Right ventricle myocardium superior (tissue), 1 donor: ENCODE data around the gene GNG7. TPM values are rescaled to one million over a fixed set of nuclear protein-coding genes. Genes with fewer than 3 reads are reported as not detected.
"Not testable (repeated sequence)": the region's sequence is repeated elsewhere in the genome, so short reads cannot be mapped to it uniquely, and the experiment has no call there.

ENCODE experiments used
- ATAC-seq: fragments of 200-7000 bp; cut with Tn5 transposase; one replicate; pipeline ENCODE4 v1.9.1; 2020; ENCODE audit warnings: mild to moderate bottlenecking; ENCODE audit not compliant: poor library complexity
- DNase-seq: peaks from one replicate; pipeline ENCODE4 v3.0.0-alpha.2; 2020
- intact Hi-C: fragments of 100-400 bp; cut with DNase I; formaldehyde crosslinking; loops from one replicate; pipeline ENCODE4 v1.11.2; 2022
- total RNA-seq: library from RNA; stranded (reverse); fragmentation: NEBNext Ultra II Directional; extraction: Animal tissue kit (Norgen Biotek cat#: 25700); gene quantifications from one replicate; pipeline ENCODE4 v1.2.1, GENCODE V29; 2021
- donor health status: DM: no; HTN: yes; CAD: no; lungs with severe emphysema.

GNG7 gene
- total RNA-seq, 1 donor from 2014 or later = 35.2 TPM

DNA sequence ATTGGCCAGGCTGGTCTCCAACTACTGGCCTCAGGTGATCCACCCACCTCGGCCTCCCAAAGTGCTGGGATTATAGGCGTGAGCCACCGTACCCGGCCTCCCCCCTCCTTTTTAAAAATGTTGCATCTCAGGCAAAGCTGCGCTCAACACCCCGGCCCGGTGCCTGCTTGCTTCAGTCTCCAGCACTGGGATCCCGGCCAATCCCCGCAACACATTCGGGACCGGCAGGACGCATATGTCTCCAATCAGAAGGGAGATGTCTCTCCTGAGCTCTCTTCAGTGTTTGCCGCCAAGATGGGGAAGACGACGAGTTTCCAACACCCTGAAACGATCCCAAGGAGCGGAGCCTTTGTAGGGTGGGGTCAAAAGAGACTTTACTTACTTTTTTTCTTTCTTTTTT lies 16.1 kb downstream of the GNG7 start:
- intact Hi-C loops = no loop called here
- ATAC-seq = peak; percentile 36
- no peak for DNase-seq

DNA sequence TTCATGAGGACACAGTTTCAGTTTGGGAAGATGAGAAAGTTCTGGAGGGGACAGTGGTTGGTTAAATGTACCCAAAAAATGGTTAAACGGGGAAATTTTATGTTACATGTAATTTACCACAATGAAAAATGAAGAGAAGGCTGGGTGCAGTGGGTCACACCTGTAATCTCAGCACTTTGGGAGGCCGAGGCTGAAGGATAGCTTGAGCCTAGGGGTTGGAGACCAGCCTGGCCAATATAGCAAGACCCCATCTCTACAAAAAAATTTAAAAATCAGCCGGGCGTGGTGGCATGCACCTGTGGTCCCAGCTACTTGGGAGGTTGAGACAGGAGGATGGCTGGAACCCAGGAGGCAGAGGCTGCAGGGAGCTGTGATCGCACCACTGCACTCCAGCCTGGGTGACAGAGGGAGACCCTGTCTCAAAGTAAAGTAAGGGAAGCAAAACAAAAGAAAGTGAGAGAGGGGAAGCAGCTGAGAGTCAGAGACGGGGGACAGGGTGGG lies 17.2 kb downstream of the GNG7 start:
- DNase-seq = no peak
- ATAC-seq = peak; percentile 8
- intact Hi-C loops = no loop called here

DNA sequence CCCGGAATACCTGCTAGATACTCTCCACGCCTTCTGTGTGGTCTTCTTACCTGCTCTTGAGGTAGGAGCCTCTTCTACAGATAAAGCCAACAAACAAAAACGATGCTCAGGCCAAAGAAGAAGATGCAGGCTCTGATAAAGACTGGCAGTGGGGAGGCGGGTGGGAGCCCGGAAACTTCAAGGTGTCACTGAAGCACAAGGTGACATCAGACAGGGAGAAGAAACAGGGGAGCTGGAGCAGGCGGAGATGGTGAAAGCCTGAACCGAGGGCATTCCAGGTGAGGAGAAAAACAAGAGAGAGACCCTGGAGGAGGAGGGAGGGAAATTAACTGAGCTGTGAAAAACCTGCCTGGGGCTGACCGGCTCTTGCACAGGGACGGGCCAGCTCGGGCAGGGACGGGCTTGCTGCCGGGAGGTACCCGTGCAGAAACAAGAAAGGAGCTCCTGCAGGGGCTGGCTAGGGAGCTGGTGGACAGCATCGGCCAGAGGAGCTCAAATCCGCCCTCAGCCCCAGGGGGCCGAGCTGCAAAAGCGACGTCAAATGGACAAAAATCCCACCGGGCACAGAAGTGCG lies 19.0 kb downstream of the GNG7 start:
- ATAC-seq = no peak
- no peak for DNase-seq
- intact Hi-C loops = no loop called here

DNA sequence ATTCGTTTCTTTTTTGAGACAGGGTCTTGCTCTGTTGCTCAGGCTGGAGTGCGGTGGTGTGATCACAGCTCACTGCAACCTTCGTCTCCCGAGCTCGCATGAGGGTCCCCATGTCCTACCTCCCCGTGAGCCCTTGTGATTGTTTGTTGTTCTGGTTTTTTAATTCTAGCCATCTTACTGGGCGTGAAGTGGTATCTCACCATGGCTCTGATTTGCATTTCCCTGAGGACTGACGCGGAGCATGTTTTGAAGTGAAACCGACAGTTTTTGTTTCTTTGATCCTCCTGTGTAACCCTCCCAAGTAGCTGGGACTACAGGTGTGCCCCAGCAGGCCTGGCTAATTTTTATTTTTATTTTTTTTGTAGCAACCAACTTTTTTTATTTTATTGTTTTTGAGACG lies 21.7 kb downstream of the GNG7 start:
- intact Hi-C loops = no loop called here
- DNase-seq (no peak), ATAC-seq (no peak)

DNA sequence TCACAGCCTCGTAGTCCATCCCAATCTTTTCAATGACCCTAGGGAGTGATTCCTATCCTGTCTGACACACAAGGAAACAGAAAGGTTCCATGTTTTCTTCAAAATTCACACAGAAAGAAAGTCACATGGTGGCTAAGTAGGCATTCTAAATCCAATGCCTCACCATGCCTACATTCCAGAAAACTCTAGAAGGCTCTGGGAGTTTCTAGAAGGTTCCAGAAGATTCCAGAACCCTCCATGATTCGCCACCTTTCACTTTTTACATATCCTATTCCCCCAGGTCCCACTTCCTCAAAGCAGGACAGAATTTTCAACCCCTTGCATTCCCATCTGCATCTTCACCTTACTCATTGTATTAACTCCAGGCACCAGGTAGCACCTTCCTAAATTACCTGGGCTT lies 23.1 kb downstream of the GNG7 start:
- no peak for ATAC-seq
- intact Hi-C loops = no loop called here

DNA sequence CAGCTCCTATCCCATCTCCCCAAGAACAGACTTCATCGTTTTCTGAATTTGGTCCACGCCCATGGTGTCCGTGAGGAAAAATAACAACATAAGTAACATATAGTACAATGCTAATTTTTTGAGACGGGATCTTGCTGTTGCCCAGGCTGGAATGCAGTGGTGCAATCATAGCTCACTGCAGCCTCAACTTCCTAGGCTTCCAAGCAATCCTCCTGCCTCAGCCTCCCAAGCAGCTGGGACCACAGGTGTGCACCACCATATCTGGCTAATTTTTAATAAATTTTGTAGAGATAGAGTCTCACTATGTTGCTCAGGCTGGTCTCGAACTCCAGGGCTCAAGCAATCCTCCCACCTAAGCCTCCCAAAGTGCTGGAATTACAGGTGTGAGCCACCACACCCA lies 23.5 kb downstream of the GNG7 start:
- DNase-seq, ATAC-seq, intact Hi-C loops: not testable (repeated sequence)

More for the DNA sequence above, 23.1 kb downstream of the GNG7 start:
- no peak for DNase-seq

- DNase-seq (no peak), ATAC-seq (no peak)
- intact Hi-C loops = no loop called here
Observed at GRCh38 chr19:2678044-2678671, 24.3 kb downstream of the GNG7 start.

- intact Hi-C loops = no loop called here
- DNase-seq = no peak
- ATAC-seq = no peak
Observed at GRCh38 chr19:2676823-2677222, 25.7 kb downstream of the GNG7 start.

DNA sequence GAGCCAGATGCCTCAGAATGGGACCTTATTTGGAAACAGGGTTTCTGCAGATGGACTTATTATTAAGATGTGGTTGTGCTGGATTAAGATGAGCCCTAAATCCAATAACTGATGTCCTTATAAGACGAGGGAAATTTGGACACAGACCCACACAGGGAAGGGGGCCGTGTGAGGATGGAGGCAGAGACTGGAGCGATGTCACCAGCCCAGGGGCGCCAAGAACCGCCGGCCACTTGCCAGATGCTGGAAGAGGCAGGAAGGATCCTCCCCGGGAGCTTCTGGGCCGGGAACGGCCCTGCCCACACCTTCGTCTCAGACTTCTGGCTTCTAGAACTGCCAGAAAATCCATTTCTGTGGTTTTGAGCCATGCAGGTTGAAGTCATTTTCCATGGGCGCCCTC lies 26.6 kb downstream of the GNG7 start:
- DNase-seq = peak; percentile 61
- intact Hi-C loops = no loop called here
- ATAC-seq = peak; percentile 40

- ATAC-seq = peak; percentile 20
- intact Hi-C loops = no loop called here
- DNase-seq = no peak
Observed at GRCh38 chr19:2670217-2670616, 32.3 kb downstream of the GNG7 start.

DNA sequence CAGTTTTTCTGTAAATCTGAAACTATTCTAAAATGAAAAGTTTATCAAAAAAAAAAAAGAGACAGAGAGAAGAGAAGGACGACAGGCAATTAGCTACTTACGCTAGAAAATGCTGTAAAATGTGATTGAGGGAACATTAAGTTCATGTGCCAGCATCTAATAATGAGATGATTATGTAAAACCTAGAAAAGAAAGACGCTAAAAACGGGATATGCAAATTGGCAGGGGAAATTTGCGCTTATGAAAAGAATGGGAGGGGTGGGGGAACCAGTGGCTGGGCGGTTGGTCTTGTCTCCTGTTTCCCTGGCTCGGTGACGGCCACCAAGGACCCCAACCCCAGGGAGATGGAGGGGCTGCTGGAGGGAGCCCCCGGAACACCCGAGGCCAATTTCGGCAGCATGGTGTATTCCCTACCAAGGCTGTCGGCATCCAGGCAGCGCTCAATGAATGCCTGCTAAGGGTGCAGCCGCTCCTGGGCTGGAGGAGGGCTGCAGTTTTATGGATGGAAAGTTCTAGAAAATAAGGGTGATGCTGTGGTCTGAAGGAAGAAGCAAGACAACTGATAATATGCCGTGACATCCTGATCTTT lies 34.2 kb downstream of the GNG7 start:
- intact Hi-C loops = no loop called here
- ATAC-seq = no peak
- DNase-seq = no peak

- ATAC-seq, DNase-seq, intact Hi-C loops: not testable (repeated sequence)
Observed at GRCh38 chr19:2667349-2667748, 35.1 kb downstream of the GNG7 start.

DNA sequence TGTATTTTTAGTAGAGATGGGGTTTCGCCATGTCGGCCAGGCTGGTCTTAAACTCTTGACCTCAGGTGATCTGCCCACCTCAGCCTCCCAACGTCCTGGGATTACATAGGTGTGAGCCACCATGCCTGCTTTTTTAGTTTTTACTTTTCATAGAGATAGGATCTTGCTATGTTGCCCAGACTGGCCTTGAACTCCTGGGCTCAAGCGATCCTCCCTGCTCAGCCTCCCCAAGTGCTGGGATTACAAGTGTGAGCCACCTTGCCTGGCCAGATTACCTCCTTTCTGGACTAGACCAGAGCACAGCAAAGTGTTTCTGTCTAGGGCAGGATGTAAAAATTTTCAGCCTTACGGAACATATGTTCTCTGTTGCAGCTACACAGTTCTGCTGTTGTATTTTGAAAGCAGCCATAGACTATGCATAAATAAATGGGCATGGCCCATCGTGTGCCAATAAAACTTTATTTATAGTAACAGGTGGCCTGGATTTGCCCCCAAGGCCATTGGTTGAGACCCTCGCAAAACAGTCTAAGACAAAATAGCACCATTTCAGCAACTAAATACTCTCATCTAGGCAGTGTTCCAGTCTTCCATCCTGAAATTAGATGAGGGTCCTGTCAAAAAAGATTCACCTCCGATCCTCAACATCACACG lies 36.0 kb downstream of the GNG7 start:
- intact Hi-C loops = no loop called here
- no peak for ATAC-seq
- no peak for DNase-seq

DNA sequence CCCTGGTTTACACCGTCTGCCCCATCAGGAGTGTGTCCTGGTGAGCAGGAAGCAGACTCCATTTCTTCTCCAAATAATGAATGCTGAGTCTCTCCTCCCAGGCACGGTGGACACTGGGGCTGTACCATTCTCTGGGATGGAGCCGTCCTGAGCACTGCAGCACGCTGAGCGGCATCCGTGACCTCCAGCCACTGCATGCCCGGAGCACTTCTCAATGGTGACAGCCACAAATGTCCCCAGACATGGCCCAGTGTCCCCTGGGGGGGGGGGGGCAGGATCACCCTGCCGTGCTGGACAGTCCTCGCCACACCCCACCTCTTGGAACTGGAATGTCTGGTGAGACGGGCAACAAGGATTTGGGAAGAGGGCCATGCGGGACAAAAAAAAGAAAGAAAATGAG lies 37.4 kb downstream of the GNG7 start:
- DNase-seq = no peak
- ATAC-seq = peak; percentile 73
- intact Hi-C loops = no loop called here

DNA sequence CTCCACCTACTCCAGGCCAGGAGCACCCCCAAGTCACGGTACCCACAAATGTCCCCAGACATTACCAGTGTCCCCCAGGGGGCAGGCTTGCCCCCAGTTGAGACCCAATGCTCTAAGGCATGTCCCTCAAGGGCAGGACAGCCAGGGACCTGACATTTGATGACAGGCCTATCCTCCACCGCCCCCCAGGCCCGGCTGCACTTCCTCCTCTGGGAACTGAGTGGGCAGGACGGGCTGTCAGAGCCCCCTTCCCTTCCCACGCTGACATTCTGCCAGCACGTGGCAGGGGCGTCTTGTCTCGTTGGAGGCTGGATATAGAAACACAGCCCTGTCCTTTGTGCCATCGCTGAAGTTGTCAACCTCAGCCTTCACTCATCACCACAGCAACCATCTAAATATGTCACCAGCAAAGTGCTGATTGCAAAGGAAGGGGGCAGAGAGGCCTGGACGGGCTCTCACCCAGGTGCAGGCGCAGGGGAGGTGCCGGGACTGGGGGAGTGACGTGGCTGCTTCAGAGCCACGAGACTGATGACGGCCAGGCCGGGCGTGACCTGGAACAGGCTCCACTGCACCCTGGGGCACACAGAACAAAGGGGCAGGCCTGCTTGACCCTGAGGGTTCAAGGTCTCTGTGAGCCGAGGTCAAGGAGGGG lies 38.4 kb downstream of the GNG7 start:
- intact Hi-C loops = no loop called here
- peak; percentile 92 for ATAC-seq
- peak; percentile 87 for DNase-seq

- DNase-seq = no peak
- intact Hi-C loops = no loop called here
- ATAC-seq = no peak
Observed at GRCh38 chr19:2661615-2662014, 40.9 kb downstream of the GNG7 start.

DNA sequence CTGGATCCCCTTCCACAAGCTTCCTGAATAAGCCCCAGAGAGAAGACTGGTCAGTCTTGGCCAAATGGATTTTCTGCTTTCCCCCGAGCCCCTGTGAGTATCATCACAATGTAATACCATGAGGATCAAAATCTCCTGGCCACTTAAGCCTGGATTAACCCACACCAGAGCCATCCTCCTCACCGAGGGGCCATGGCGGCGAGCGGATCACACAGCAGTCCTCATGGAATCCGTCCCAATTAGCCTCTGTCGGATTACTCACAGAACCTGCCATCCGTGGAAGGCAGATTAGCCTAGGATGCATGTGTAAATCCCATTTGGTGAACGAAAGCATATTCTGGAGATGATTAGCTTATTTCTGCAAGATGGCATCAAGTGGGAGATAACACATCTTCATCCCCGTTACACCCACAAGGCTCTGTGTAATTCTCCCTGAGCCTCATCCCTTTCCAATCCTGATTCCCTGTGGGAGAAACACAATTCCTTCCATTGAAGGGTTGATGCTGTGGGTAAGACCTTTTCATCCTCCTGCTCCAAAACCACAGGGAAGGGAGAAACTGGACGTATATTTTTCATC lies 42.5 kb downstream of the GNG7 start:
- DNase-seq (no peak), ATAC-seq (no peak)
- intact Hi-C loops = no loop called here

DNA sequence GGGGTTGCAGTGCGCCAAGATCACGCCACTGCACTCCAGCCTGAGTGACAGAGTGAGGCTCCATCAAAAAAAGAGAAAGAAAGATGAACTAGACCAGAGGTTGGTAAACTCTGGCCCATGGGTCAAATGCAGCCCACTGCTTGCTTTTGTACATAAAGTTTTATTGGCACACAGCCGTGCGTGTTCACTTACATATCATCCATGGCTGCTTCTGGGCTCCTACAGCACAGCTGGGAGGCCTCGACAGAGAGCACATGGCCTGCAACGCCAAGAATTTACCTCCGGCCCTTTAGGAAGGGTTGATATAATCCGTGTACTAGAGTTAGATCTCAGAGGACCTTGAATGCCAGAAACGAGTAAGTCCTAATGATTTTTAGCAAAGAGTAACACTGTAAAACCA lies 46.0 kb downstream of the GNG7 start:
- intact Hi-C loops = no loop called here
- DNase-seq (no peak), ATAC-seq (no peak)
